Measurements from ENCODE around the gene ITIH5. TPM values are rescaled to one million over a fixed set of nuclear protein-coding genes. Genes with fewer than 3 reads are reported as not detected.
"Not testable (repeated sequence)": the region's sequence is repeated elsewhere in the genome, so short reads cannot be mapped to it uniquely, and the experiment has no call there.

ITIH5 gene
- total RNA-seq, 1 experiment from 2014 or later, result not detected

- Mint-ChIP-seq H3K27ac (ENCODE audit: low read depth, unreplicated experiment) (no peak overlapping the region), H3K27me3 (ENCODE audit: insufficient read depth, unreplicated experiment) (peaks cover 43% of the 10 kb centered on the region)
Measured at GRCh38 chr10:7701158-7701742, 34.5 kb upstream of the ITIH5 start.

GRCh38 chr10:7700577-7701125 is 33.9 kb upstream of the ITIH5 start:
- Mint-ChIP-seq H3K4me3 (ENCODE audit: unreplicated experiment) (no peak overlapping the region), H3K27ac (ENCODE audit: low read depth, unreplicated experiment) (no peak overlapping the region), H3K36me3 (ENCODE audit: insufficient read depth, unreplicated experiment) (peaks cover 7% of the 10 kb centered on the region), H3K9me3 (ENCODE audit: unreplicated experiment) (no peaks in the 10 kb centered on the region), H3K4me1 (ENCODE audit: insufficient read depth, unreplicated experiment) (no peaks in the 10 kb centered on the region), H3K27me3 (ENCODE audit: insufficient read depth, unreplicated experiment) (peaks cover 37% of the 10 kb centered on the region)
- CTCF ChIA-PET, result interaction anchor here (1.7 kb wide), 1 partner anchor 14 kb away, joined by 8 read pairs; no protein-coding TSS in a partner anchor
- BruUV-seq (replicated peaks), result no TSS peak
- intact Hi-C loops (cut with micrococcal nuclease), result no loop called here
- peak; percentile 23 for DNase-seq (ENCODE audit: unreplicated experiment)
- POLR2A ChIA-PET, result interaction anchor here (0.5 kb wide), 1 partner anchor 67 kb away, joined by 4 read pairs; no protein-coding TSS in a partner anchor
- TF ChIP-seq CTCF (IDR thresholded peaks at IDR 0.05; ENCODE audit: unreplicated experiment), result no peak

More at GRCh38 chr10:7701158-7701742, 34.5 kb upstream of the ITIH5 start:
- intact Hi-C loops (cut with micrococcal nuclease), result no loop called here
- no peaks in the 10 kb centered on the region for H3K9me3 Mint-ChIP-seq (ENCODE audit: unreplicated experiment)
- DNase-seq (ENCODE audit: unreplicated experiment), result no peak
- H3K4me3 Mint-ChIP-seq (ENCODE audit: unreplicated experiment), result no peak overlapping the region
- H3K36me3 Mint-ChIP-seq (ENCODE audit: insufficient read depth, unreplicated experiment), result peaks cover 7% of the 10 kb centered on the region
- CTCF ChIA-PET, result interaction anchor here (1.7 kb wide), 1 partner anchor 15 kb away, joined by 8 read pairs; no protein-coding TSS in a partner anchor
- no TSS peak for BruUV-seq (replicated peaks)
- POLR2A ChIA-PET, result no interaction called here
- H3K4me1 Mint-ChIP-seq (ENCODE audit: insufficient read depth, unreplicated experiment), result no peaks in the 10 kb centered on the region
- TF ChIP-seq CTCF (IDR thresholded peaks at IDR 0.05; ENCODE audit: unreplicated experiment), result no peak

GRCh38 chr10:7697426-7697825 is 30.7 kb upstream of the ITIH5 start:
- CTCF ChIA-PET, result interaction anchor here (3.1 kb wide), 1 partner anchor 10 kb away, joined by 18 read pairs; no protein-coding TSS in a partner anchor
- intact Hi-C loops (cut with micrococcal nuclease), result no loop called here
- DNase-seq (ENCODE audit: unreplicated experiment), result no peak
- no peak for TF ChIP-seq CTCF (IDR thresholded peaks at IDR 0.05; ENCODE audit: unreplicated experiment)
- H3K27me3 Mint-ChIP-seq (ENCODE audit: insufficient read depth, unreplicated experiment), result peaks cover 5% of the 10 kb centered on the region
- no peaks in the 10 kb centered on the region for H3K4me1 Mint-ChIP-seq (ENCODE audit: insufficient read depth, unreplicated experiment)
- H3K27ac Mint-ChIP-seq (ENCODE audit: low read depth, unreplicated experiment), result no peak overlapping the region
- peaks cover 7% of the 10 kb centered on the region for H3K9me3 Mint-ChIP-seq (ENCODE audit: unreplicated experiment)
- BruUV-seq (replicated peaks), result no TSS peak
- H3K36me3 Mint-ChIP-seq (ENCODE audit: insufficient read depth, unreplicated experiment), result peaks cover 7% of the 10 kb centered on the region
- H3K4me3 Mint-ChIP-seq (ENCODE audit: unreplicated experiment), result no peak overlapping the region
- POLR2A ChIA-PET, result no interaction called here

- no peak overlapping the region for H3K4me3 Mint-ChIP-seq (ENCODE audit: unreplicated experiment)
- intact Hi-C loops (cut with micrococcal nuclease), result no loop called here
Measured at GRCh38 chr10:7696545-7696944, 29.8 kb upstream of the ITIH5 start.

GRCh38 chr10:7693194-7693593 is 26.4 kb upstream of the ITIH5 start:
- H3K9me3 Mint-ChIP-seq (ENCODE audit: unreplicated experiment), result peaks cover 28% of the 10 kb centered on the region
- intact Hi-C loops (cut with micrococcal nuclease); H3K4me3 Mint-ChIP-seq (ENCODE audit: unreplicated experiment); H3K4me1 Mint-ChIP-seq (ENCODE audit: insufficient read depth, unreplicated experiment); H3K36me3 Mint-ChIP-seq (ENCODE audit: insufficient read depth, unreplicated experiment); H3K27me3 Mint-ChIP-seq (ENCODE audit: insufficient read depth, unreplicated experiment); H3K27ac Mint-ChIP-seq (ENCODE audit: low read depth, unreplicated experiment); DNase-seq (ENCODE audit: unreplicated experiment); POLR2A ChIA-PET; BruUV-seq (replicated peaks): not testable (repeated sequence)
- CTCF ChIA-PET, result interaction anchor here (0.8 kb wide), 1 partner anchor 168 kb away, joined by 3 read pairs; no protein-coding TSS in a partner anchor

More at GRCh38 chr10:7696545-7696944, 29.8 kb upstream of the ITIH5 start:
- DNase-seq (ENCODE audit: unreplicated experiment), result peak; percentile 36
- BruUV-seq (replicated peaks), result no TSS peak
- Mint-ChIP-seq H3K27ac (ENCODE audit: low read depth, unreplicated experiment) (no peak overlapping the region), H3K36me3 (ENCODE audit: insufficient read depth, unreplicated experiment) (peaks cover 7% of the 10 kb centered on the region), H3K27me3 (ENCODE audit: insufficient read depth, unreplicated experiment) (no peaks in the 10 kb centered on the region), H3K4me1 (ENCODE audit: insufficient read depth, unreplicated experiment) (no peaks in the 10 kb centered on the region), H3K9me3 (ENCODE audit: unreplicated experiment) (peaks cover 8% of the 10 kb centered on the region)
- no peak for TF ChIP-seq CTCF (IDR thresholded peaks at IDR 0.05; ENCODE audit: unreplicated experiment)
- ChIA-PET POLR2A (interaction anchor here (1.6 kb wide), 1 partner anchor 10 kb away, joined by 3 read pairs; no protein-coding TSS in a partner anchor), CTCF (interaction anchor here (0.6 to 1.7 kb wide), 3 partner anchors 10 to 1280 kb away, joined by 3 to 8 read pairs (median 6); no protein-coding TSS in a partner anchor)

- POLR2A ChIA-PET; H3K4me3 Mint-ChIP-seq (ENCODE audit: unreplicated experiment); H3K36me3 Mint-ChIP-seq (ENCODE audit: insufficient read depth, unreplicated experiment); BruUV-seq (replicated peaks); H3K27ac Mint-ChIP-seq (ENCODE audit: low read depth, unreplicated experiment); H3K4me1 Mint-ChIP-seq (ENCODE audit: insufficient read depth, unreplicated experiment); intact Hi-C loops (cut with micrococcal nuclease); DNase-seq (ENCODE audit: unreplicated experiment); H3K27me3 Mint-ChIP-seq (ENCODE audit: insufficient read depth, unreplicated experiment): not testable (repeated sequence)
- peaks cover 28% of the 10 kb centered on the region for H3K9me3 Mint-ChIP-seq (ENCODE audit: unreplicated experiment)
- CTCF ChIA-PET, result interaction anchor here (0.8 to 1.0 kb wide), 2 partner anchors 167 kb away, joined by 3 to 7 read pairs; no protein-coding TSS in a partner anchor
Measured at GRCh38 chr10:7692368-7692767, 25.6 kb upstream of the ITIH5 start.
